ENCODE data around the gene DGKI.

DNA sequence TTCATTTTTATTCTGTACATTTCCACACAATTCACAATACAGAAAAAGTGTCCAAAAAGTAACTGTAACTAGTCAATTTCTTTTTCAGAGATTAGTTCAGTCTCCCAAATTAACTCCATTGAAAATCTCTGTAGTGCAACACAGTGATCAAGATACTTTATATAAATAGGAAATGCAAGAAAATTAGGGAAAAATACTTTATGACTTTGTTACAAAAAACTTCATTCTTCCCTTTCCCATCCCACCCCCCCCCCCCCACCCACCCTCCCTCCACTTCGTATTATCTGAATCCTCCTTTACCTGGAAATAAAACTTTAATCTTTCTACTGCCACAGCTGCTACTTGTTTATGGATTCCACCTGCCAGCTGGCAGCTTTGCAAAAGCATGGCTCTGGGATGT lies 465.7 kb downstream of the DGKI start:
- no peak for TF ChIP-seq GATA3 (IDR thresholded peaks at IDR 0.05; ENCODE audit: low read depth, low read length)
- no peak for TF ChIP-seq GATA2 (IDR thresholded peaks at IDR 0.05; ENCODE audit: low read depth, low read length)

Data from SH-SY5Y (cell line).